ENCODE data around the gene NEK7.
"Not testable (repeated sequence)": the region's sequence is repeated elsewhere in the genome, so short reads cannot be mapped to it uniquely, and the experiment has no call there.

NEK7 gene

GRCh38 chr1:198276241-198276640, 119.4 kb downstream of the NEK7 start:
- no peak for FAIRE-seq

GRCh38 chr1:198278943-198279342, 122.1 kb downstream of the NEK7 start:
- FAIRE-seq: no peak
- no peak for DNase-seq (ENCODE audit: insufficient read length, low spot score)

More at GRCh38 chr1:198276241-198276640, 119.4 kb downstream of the NEK7 start:
- no peak for DNase-seq (ENCODE audit: insufficient read length, low spot score)

GRCh38 chr1:198280080-198280479, 123.3 kb downstream of the NEK7 start:
- no peak for FAIRE-seq
- no peak for DNase-seq (ENCODE audit: insufficient read length, low spot score)

GRCh38 chr1:198281911-198282310, 125.1 kb downstream of the NEK7 start:
- FAIRE-seq (no peak), DNase-seq (ENCODE audit: insufficient read length, low spot score) (no peak)

GRCh38 chr1:198283222-198283621, 126.4 kb downstream of the NEK7 start:
- DNase-seq (ENCODE audit: insufficient read length, low spot score): no peak
- FAIRE-seq: no peak

GRCh38 chr1:198287916-198288315, 131.1 kb downstream of the NEK7 start:
- no peak for DNase-seq (ENCODE audit: insufficient read length, low spot score)
- no peak for FAIRE-seq

- no peak for DNase-seq (ENCODE audit: insufficient read length, low spot score)
- FAIRE-seq: no peak
Measured at GRCh38 chr1:198290089-198290683, 133.4 kb downstream of the NEK7 start.

GRCh38 chr1:198291036-198291435, 134.2 kb downstream of the NEK7 start:
- FAIRE-seq: no peak

GRCh38 chr1:198291924-198292323, 135.1 kb downstream of the NEK7 start:
- DNase-seq (ENCODE audit: insufficient read length, low spot score): no peak
- no peak for FAIRE-seq

More at GRCh38 chr1:198291036-198291435, 134.2 kb downstream of the NEK7 start:
- DNase-seq (ENCODE audit: insufficient read length, low spot score): no peak

GRCh38 chr1:198295225-198295624, 138.4 kb downstream of the NEK7 start:
- DNase-seq (ENCODE audit: insufficient read length, low spot score): no peak
- FAIRE-seq: no peak

GRCh38 chr1:198295971-198296370, 139.2 kb downstream of the NEK7 start:
- no peak for FAIRE-seq
- no peak for DNase-seq (ENCODE audit: insufficient read length, low spot score)

- no peak for FAIRE-seq
Measured at GRCh38 chr1:198297281-198297680, 140.5 kb downstream of the NEK7 start.

GRCh38 chr1:198298640-198299039, 141.8 kb downstream of the NEK7 start:
- no peak for DNase-seq (ENCODE audit: insufficient read length, low spot score)

More at GRCh38 chr1:198297281-198297680, 140.5 kb downstream of the NEK7 start:
- DNase-seq (ENCODE audit: insufficient read length, low spot score): no peak

GRCh38 chr1:198300451-198300850, 143.7 kb downstream of the NEK7 start:
- DNase-seq (ENCODE audit: insufficient read length, low spot score): no peak
- no peak for FAIRE-seq

More at GRCh38 chr1:198298640-198299039, 141.8 kb downstream of the NEK7 start:
- no peak for FAIRE-seq

- DNase-seq (ENCODE audit: insufficient read length, low spot score): no peak
- no peak for FAIRE-seq
Measured at GRCh38 chr1:198304431-198304830, 147.6 kb downstream of the NEK7 start.

- FAIRE-seq; DNase-seq (ENCODE audit: insufficient read length, low spot score): not testable (repeated sequence)
Measured at GRCh38 chr1:198314817-198315216, 158.0 kb downstream of the NEK7 start.

GRCh38 chr1:198315331-198315730, 158.5 kb downstream of the NEK7 start:
- FAIRE-seq; DNase-seq (ENCODE audit: insufficient read length, low spot score): not testable (repeated sequence)

- FAIRE-seq: no peak
- no peak for DNase-seq (ENCODE audit: insufficient read length, low spot score)
Measured at GRCh38 chr1:198316546-198317100, 159.8 kb downstream of the NEK7 start.

GRCh38 chr1:198318085-198318484, 161.3 kb downstream of the NEK7 start:
- no peak for FAIRE-seq
- DNase-seq (ENCODE audit: insufficient read length, low spot score): no peak

GRCh38 chr1:198320759-198321158, 164.0 kb downstream of the NEK7 start:
- no peak for FAIRE-seq
- DNase-seq (ENCODE audit: insufficient read length, low spot score): no peak

GRCh38 chr1:198326232-198326631, 169.4 kb downstream of the NEK7 start:
- FAIRE-seq: no peak
- DNase-seq (ENCODE audit: insufficient read length, low spot score): no peak

- FAIRE-seq: no peak
- DNase-seq (ENCODE audit: insufficient read length, low spot score): no peak
Measured at GRCh38 chr1:198326915-198327314, 170.1 kb downstream of the NEK7 start.
